Transverse colon (tissue), 4 donors: ENCODE measurements around the gene TFEB. TPM values are rescaled to one million over a fixed set of nuclear protein-coding genes. Genes with fewer than 3 reads are reported as not detected.

Experiments
- DNase-seq: peaks from one replicate; pipeline ENCODE4 v3.0.0-alpha.2; 2019
- H3K27ac ChIP-seq, 4 donors: fragments of 200-600 bp; sonication (generic); 2 replicates each; pipeline ENCODE4 v1.5.1; 2016 to 2018; ENCODE audit warnings: inconsistent platforms in 4 of 4
- H3K27me3 ChIP-seq: fragments of 200-600 bp; sonication (generic); 2 replicates; pipeline ENCODE4 v1.5.1; 2017; ENCODE audit warnings: inconsistent platforms
- H3K36me3 ChIP-seq, 4 donors: fragments of 200-600 bp; sonication (generic); 2 replicates each; pipeline ENCODE4 v1.5.1; 2017 to 2019; ENCODE audit warnings: inconsistent platforms in 4 of 4
- H3K4me1 ChIP-seq, 4 donors: fragments of 200-600 bp; sonication (generic); 2 replicates each; pipeline ENCODE4 v1.5.1; 2017 to 2020; ENCODE audit warnings: inconsistent platforms in 4 of 4
- H3K4me3 ChIP-seq, 4 donors: fragments of 200-600 bp; sonication (generic); 1 replicate in 1 of 4; 2 replicates in 3 of 4; pipeline versions ENCODE4 v1.5.1 to v1.6.1; 2017 to 2019; ENCODE audit warnings: inconsistent platforms in 4 of 4
- H3K9me3 ChIP-seq, 2 donors: fragments of 200-600 bp; sonication (generic); 2 replicates each; pipeline ENCODE4 v1.5.1; 2017 to 2019; ENCODE audit warnings: inconsistent platforms in 2 of 2
- CTCF ChIP-seq, 5 experiments: fragments of 200-600 bp in 3 of 5; fragments of 450-650 bp in 2 of 5; sonication (generic) in 3 of 5; IDR thresholded peaks; 1 replicate in 2 of 5; 2 replicates in 3 of 5; pipeline ENCODE4 v1.5.1; 2016 to 2017; ENCODE audit warnings: antibody characterized with exemption in 5 of 5, inconsistent platforms in 3 of 5, mild to moderate bottlenecking in 2 of 5, moderate library complexity in 1 of 5
- EP300 ChIP-seq: sonication (generic); formaldehyde crosslinking; IDR thresholded peaks from one replicate; pipeline ENCODE4 v1.6.1; 2017; ENCODE audit warnings: antibody characterized with exemption, low read depth
- POLR2A ChIP-seq: fragments of 450-650 bp; IDR thresholded peaks from one replicate; pipeline ENCODE4 v1.6.1; 2016; ENCODE audit warnings: antibody characterized with exemption, mild to moderate bottlenecking, moderate library complexity
- POLR2AphosphoS5 ChIP-seq, 3 donors: sonication (generic); formaldehyde crosslinking; IDR thresholded peaks; one replicate each; pipeline ENCODE4 v1.6.1; 2016; ENCODE audit warnings: antibody characterized with exemption in 3 of 3
- WGBS, 2 donors: methylation state at CpG; one replicate each; pipeline ENCODE4 v1.1.5; 2018; ENCODE audit warnings: low coverage in 1 of 2; 5-methylcytosine and 5-hydroxymethylcytosine counted together
- in situ Hi-C, 4 donors: fragments of 200-750 bp; cut with MboI; loops; one replicate each; pipeline versions ENCODE4 v1.15.0 to v1.15.1; 2017; ENCODE audit warnings: low sequenced_read_pairs in 3 of 4, low pct_ligation_motif_present in 1 of 4, low pct_unique_long_range_greater_than_20kb in 1 of 4
- intact Hi-C: fragments of 100-400 bp; cut with DNase I; formaldehyde crosslinking; loops from one replicate; pipeline ENCODE4 v1.15.1; 2023; ENCODE audit warnings: low total_unique reads
- total RNA-seq, 4 donors: library from RNA; depleted of rRNA; stranded (reverse); fragments of >200 nt; gene quantifications; one replicate each; pipeline ENCODE4 v1.1.0, GENCODE V29; 2016

Gene TFEB
- total RNA-seq, 4 donors from 2014 or later = 30.4 to 47.1 (median 38.1) TPM

GRCh38 chr6:41648921-41649320 is 86.5 kb downstream of the TFEB start:
- Histone ChIP-seq H3K4me1 (no peaks in the 10 kb centered on the region), H3K9me3 (no peaks in the 10 kb centered on the region), H3K36me3 (no peaks in the 10 kb centered on the region), H3K27ac (no peak overlapping the region), H3K4me3 (no peak overlapping the region), H3K27me3 (peaks cover 17% of the 10 kb centered on the region)
- no peak for DNase-seq
- in situ Hi-C loops (no loop called here), intact Hi-C loops (no loop called here)
- WGBS, 2 donors = 63% methylated on average over 5 of the region's 5 CpGs; no CpG with 5 or more reads in 1 of the 2 donors
- no peak for TF ChIP-seq POLR2AphosphoS5 (IDR thresholded peaks at IDR 0.05)
- TF ChIP-seq EP300 = no peak
- TF ChIP-seq CTCF (IDR thresholded peaks at IDR 0.05) = no peak
- TF ChIP-seq POLR2A = no peak

GRCh38 chr6:41648070-41648585 is 87.3 kb downstream of the TFEB start:
- in situ Hi-C loops = no loop called here
- TF ChIP-seq POLR2AphosphoS5 (IDR thresholded peaks at IDR 0.05) = no peak
- DNase-seq = no peak
- Histone ChIP-seq H3K36me3 (no peaks in the 10 kb centered on the region), H3K27ac (no peak overlapping the region), H3K9me3 (no peaks in the 10 kb centered on the region), H3K4me1 (no peaks in the 10 kb centered on the region), H3K27me3 (peaks cover 9% of the 10 kb centered on the region), H3K4me3 (no peak overlapping the region)
- WGBS, 2 donors = 72 to 90% methylated on average over 2 to 7 of the region's 7 CpGs
- intact Hi-C loops = no loop called here

- Histone ChIP-seq H3K4me1 (no peaks in the 10 kb centered on the region), H3K9me3 (no peaks in the 10 kb centered on the region), H3K36me3 (no peaks in the 10 kb centered on the region), H3K4me3 (no peak overlapping the region), H3K27ac (no peak overlapping the region), H3K27me3 (peaks cover 6% of the 10 kb centered on the region)
- in situ Hi-C loops = no loop called here
- WGBS, 2 donors = 81% methylated on average over 9 of the region's 9 CpGs; no CpG with 5 or more reads in 1 of the 2 donors
- TF ChIP-seq CTCF (IDR thresholded peaks at IDR 0.05) (no peak), EP300 (no peak), POLR2A (no peak), POLR2AphosphoS5 (IDR thresholded peaks at IDR 0.05) (no peak)
- DNase-seq = no peak
- intact Hi-C loops = no loop called here
These were observed 88.3 kb downstream of the TFEB start for GRCh38 chr6:41647061-41647511.

GRCh38 chr6:41646026-41646795 is 89.2 kb downstream of the TFEB start:
- Histone ChIP-seq H3K9me3 (no peaks in the 10 kb centered on the region), H3K27me3 (peaks cover 6% of the 10 kb centered on the region), H3K4me3 (no peak overlapping the region), H3K36me3 (no peaks in the 10 kb centered on the region), H3K27ac (no peak overlapping the region), H3K4me1 (no peaks in the 10 kb centered on the region)
- no peak for DNase-seq
- no peak for TF ChIP-seq CTCF (IDR thresholded peaks at IDR 0.05)
- no peak for TF ChIP-seq POLR2AphosphoS5 (IDR thresholded peaks at IDR 0.05)
- TF ChIP-seq POLR2A = no peak
- TF ChIP-seq EP300 = no peak
- intact Hi-C loops = no loop called here
- WGBS, 2 donors = 86% methylated on average over 12 of the region's 14 CpGs; no CpG with 5 or more reads in 1 of the 2 donors
- in situ Hi-C loops = no loop called here
